Testis (tissue), 2 donors: Measurements from ENCODE around the gene DNAJC11.

Source experiments
- POLR2A ChIP-seq: fragments of 450-650 bp; IDR thresholded peaks from one replicate; pipeline ENCODE4 v1.6.1; 2017; ENCODE audit warnings: antibody characterized with exemption, mild to moderate bottlenecking, moderate library complexity
- TF ChIP-seq, protein P1 (sequence below), 3 experiments: fragments of 450-650 bp in 2 of 3; fragments of 200-600 bp in 1 of 3; sonication (generic) in 1 of 3; IDR thresholded peaks; one replicate each; pipeline ENCODE4 v1.5.1; 2016 to 2019; ENCODE audit warnings: antibody characterized with exemption in 3 of 3, mild to moderate bottlenecking in 2 of 3, moderate library complexity in 1 of 3

DNA sequence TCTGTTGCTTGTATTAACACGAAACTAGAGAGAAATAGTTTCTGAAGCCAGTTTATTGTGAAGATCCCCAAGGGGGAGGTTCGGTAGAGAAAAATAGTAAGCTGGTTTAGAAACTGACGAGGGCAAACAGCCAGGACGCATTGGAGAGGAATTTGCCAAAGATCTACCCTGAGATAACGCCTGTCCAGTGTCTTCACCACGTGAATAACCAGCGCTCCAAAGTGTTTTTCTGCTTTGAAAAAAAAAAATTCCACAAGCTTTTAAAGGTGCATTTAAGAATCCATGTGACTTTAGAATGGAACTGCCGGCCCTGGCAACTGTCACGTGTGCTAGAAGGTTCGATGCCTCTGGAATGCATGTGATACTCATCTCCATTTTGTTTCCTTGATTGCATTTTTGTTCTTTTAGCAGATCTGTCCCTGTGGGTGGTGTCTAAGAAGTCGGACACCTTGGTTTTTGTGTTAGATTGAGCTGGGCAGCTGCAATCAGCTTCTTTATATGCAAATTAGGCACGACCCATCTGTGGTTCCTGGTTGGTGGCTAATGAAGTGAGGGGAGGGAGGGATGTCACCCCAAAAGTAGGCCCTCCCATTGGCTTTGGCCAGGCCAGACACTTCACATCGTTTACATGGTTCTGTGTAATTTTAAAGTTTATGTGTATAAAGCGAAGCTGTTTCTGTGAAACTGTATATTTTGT, 78.2 kb downstream of the DNAJC11 start:
- TF ChIP-seq, protein P1, sequence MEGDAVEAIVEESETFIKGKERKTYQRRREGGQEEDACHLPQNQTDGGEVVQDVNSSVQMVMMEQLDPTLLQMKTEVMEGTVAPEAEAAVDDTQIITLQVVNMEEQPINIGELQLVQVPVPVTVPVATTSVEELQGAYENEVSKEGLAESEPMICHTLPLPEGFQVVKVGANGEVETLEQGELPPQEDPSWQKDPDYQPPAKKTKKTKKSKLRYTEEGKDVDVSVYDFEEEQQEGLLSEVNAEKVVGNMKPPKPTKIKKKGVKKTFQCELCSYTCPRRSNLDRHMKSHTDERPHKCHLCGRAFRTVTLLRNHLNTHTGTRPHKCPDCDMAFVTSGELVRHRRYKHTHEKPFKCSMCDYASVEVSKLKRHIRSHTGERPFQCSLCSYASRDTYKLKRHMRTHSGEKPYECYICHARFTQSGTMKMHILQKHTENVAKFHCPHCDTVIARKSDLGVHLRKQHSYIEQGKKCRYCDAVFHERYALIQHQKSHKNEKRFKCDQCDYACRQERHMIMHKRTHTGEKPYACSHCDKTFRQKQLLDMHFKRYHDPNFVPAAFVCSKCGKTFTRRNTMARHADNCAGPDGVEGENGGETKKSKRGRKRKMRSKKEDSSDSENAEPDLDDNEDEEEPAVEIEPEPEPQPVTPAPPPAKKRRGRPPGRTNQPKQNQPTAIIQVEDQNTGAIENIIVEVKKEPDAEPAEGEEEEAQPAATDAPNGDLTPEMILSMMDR (IDR thresholded peaks at IDR 0.05), result no peak
- no peak for TF ChIP-seq POLR2A
